Hepatocyte (in vitro differentiated cells): ENCODE data around the gene WASHC4.

Experiments
- CTCF ChIP-seq: fragments of 200-600 bp; sonication (generic); IDR thresholded peaks from 2 replicates; pipeline ENCODE4 v1.5.1; 2016; ENCODE audit warnings: antibody characterized with exemption, mild to moderate bottlenecking; ENCODE audit not compliant: poor library complexity
- EZH2 ChIP-seq: fragments of 200-600 bp; sonication (generic); IDR thresholded peaks from 2 replicates; pipeline ENCODE4 v1.6.1; 2016; ENCODE audit warnings: antibody characterized with exemption, mild to moderate bottlenecking, borderline replicate concordance

- TF ChIP-seq CTCF (no peak), EZH2 (no peak)
These were observed 69.7 kb downstream of the WASHC4 start for GRCh38 chr12:105177208-105177607.
